GM21717 (cell line): ENCODE data around the gene RELA.
A peak's percentile ranks its signal among the peaks of the same experiment; 100 is the strongest.
"Not testable (repeated sequence)": the region's sequence is repeated elsewhere in the genome, so short reads cannot be mapped to it uniquely, and the experiment has no call there.

Experiments used
- ATAC-seq: cut with Tn5 transposase; IDR thresholded peaks from one replicate; pipeline ENCODE4 v1.9.1; 2021; ENCODE audit warnings: mild to moderate bottlenecking, moderate library complexity; ENCODE audit not compliant: unreplicated experiment

RELA gene

DNA sequence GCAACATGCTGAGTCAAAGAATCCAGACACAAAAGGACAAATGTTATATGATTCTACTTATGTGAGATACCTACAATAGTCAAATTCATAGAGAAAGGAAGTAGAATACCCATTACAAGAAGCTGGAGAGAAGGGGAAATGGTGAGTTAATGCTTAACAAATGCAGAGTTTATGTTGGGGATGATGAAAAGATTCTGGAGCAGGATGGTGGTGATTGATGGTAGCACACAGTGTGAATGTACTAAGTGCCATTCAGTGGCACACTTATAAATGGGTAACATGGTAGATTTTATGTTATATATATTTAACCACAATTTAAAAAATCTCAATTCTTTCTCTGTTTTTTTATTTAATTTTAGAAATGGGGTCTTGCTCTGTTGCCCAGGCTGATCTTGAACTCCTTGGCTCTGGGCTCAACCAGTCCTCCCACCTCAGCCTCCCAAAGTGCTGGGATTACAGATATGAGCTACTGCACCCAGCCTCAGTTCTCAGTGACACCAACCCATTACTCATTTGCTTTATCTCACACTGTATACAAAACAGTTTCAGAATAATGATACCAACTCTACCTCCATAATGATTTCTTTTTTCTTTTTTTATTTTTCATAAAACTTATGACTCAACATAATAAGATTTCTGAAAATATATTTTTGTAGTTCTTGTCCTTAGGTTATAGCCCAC, 9.6 kb upstream of the RELA start:
- ATAC-seq, result no peak

DNA sequence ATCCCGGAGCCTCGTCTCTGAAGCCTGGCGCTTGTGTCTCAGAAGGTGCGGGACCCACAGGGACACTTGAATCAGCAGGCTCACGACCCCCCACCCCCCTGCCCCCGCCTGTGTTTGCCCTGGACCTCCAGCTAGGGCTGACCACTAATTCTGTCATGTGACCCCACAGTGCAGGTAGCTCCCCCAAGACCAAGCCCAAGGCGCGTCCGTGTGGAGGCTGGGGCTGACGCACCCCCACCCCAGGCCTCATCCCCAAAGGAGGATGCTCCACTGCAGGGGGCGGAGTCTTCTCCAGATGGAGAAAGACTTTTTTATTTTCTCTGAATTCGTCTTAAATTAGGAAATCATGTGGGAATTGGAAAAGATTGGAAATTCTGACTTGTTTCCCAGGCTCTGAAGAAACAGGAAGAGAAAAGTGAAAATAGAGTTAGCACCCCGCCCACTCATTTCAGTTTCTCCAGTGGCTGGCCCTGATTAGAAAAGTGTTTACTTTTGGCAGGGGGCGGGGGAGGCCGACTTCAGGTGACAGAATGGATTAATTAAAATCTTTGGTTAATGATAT, 1.0 kb upstream of the RELA start:
- ATAC-seq, result peak; percentile 13

DNA sequence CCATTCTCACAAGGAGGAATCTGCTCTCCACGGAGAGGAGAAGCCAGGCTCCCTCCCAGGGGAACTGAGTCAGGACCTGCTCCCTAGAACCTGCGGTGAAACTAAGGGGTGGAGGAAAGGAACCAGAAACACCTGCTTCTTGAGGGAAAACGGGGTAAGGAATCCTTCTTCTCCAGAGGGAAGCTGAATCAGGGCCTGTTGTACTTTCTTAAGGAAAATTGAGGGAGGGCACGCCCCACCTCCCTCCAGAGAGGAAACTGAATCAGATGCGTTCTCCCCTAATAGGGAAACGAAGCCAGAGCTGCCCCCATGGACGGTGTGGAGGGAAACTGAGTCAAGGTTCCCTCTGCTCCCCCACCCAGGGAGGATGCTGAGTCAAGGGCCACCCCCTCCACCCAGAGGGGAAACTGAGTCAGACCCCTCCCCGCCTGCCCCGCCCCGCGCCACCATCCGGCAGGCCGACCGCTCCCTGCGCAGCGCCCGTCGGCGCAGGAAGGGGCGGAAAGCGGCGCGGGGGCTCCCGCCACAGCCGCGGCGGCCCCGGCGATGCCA, 393 bp downstream of the RELA start:
- ATAC-seq, result peak; percentile 4

DNA sequence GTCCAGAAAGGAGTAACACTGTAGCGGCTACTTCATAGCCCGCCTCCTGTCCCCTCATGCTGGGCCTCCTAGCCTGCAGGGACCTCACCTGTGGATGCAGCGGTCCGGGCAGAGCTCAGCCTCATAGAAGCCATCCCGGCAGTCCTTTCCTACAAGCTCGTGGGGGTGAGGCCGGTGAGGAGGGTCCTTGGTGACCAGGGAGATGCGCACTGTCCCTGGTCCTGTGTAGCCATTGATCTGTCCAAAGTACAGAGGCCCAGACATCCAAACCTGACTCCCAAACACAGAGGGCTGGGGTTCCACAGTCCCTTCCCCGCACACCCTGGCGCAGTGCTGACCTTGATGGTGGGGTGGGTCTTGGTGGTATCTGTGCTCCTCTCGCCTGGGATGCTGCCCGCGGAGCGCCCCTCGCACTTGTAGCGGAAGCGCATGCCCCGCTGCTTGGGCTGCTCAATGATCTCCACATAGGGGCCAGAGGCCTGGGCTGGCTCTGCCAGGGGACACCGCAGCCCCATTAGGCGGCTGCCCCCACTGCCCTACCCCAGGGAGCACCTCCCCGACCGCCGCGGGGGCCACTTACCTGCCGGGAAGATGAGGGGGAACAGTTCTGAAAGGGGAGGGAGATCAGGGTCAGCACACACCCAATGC, 993 bp downstream of the RELA start:
- no peak for ATAC-seq

DNA sequence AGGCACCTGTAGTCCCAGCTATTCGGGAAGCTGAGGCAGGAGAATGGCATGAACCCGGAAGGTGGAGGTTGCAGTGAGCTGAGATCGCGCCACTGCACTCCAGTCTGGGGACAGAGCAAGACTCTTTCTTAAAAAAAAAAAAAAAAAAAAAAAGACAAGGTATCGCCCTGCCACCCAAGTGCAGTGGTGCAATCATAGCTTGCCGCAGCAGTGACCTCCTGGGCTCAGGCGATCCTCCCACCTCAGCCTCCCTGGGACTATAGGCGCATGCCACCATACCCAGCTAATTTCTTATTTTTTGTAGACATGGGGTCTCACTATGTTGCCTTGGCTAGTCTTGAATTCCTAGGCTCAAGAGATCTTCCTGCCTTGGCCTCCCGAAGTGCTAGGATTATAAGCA, 1.8 kb downstream of the RELA start:
- ATAC-seq, result not testable (repeated sequence)

DNA sequence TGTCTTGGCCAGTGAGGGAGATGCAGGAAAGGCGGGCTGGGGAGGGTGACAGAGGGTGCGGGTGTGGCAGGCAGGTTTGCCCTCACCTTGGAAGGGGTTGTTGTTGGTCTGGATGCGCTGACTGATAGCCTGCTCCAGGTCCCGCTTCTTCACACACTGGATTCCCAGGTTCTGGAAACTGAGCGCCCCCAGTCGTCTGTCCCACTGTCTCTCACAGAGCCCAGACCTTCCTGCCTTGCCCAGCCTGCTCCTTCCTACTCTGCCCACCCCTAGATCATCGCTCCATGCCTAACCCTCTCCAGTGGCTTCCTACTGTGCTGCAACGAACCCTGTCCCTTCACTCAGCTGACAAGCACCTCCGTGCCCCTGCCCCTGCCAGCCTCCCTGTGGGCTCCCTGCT, 2.7 kb downstream of the RELA start:
- no peak for ATAC-seq

DNA sequence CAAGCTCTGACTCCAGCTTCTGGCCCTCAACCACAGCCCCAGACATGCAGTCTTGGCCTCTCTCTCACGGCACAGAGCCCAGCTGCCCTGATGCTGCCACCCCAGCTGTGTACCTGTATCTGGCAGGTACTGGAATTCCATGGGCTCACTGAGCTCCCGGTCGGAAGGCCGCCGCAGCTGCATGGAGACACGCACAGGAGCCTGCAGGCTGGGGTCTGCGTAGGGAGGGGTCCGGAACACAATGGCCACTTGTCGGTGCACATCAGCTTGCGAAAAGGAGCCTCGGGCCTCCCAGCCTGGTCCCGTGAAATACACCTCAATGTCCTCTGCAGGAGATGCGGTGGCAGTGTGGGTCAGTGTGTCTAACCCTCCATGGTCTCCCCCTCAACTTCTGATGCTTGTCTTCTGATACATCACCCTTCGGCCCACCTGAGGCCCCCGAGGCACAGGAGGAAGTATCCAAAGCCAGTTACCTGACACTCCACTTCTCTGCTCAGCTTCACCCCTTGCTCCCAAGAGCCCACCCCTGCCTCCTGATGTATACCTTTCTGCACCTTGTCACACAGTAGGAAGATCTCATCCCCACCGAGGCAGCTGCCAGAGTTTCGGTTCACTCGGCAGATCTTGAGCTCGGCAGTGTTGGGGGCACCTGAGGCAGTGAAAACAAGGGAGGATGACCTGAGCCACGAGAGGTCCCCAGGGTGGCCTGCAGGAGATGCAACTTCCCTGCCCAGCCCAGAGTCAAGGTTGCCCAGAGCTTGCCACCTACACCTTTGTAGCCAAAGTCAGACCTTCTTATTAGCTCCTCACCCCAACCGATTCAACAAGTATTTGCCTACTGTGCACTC, 4.3 kb downstream of the RELA start:
- ATAC-seq, result no peak

DNA sequence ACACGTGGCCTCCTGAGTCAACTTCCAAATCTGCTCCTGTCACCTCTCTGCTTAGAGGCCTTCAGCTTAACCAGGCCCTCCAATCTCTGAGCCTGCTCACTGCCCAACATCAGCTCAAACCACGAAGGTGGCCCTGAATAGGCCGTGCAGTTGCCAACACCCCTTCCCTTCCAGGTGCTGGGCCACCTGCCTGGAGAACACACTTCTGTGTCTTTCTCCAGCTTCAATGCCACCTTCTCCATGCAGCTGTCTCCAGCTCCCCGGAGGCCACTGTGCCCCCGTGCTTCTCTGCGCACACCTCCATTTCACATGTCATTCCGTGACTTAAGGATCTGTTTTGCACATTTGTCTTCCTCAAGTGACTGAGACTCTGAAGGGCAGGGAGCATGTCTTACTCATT, 5.3 kb downstream of the RELA start:
- ATAC-seq, result no peak

DNA sequence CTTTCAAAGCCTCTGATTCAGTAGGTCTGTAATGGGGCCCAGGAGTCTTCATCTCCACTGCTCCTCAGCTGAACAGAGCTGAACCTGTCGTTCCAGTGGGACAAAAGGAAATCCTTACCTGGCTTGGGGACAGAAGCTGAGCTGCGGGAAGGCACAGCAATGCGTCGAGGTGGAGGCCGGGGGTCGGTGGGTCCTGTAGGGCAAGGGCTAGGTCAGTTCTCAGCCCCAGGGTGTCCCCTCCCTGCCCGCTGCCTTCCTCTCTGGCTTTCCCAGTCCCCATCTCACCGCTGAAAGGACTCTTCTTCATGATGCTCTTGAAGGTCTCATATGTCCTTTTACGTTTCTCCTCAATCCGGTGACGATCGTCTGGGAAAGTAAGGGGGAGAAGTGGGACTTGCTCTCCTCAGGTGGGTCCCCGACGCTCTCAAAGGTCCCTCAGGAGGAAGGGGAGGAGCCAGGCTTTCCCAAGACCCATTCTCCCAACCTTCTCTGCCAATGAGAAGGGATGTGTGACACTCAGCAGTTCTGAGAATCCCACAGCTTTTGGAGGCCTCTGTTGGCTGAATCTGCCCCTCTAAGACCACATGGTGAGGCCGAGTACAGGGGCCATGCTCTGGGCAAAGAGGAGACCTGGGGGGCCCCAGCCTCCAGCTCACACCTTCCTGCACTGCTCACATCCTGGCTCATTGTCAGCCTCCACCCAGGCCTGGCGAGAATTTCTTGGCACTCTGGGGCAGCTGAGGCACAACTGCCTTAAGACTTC, 7.0 kb downstream of the RELA start:
- ATAC-seq, result no peak

DNA sequence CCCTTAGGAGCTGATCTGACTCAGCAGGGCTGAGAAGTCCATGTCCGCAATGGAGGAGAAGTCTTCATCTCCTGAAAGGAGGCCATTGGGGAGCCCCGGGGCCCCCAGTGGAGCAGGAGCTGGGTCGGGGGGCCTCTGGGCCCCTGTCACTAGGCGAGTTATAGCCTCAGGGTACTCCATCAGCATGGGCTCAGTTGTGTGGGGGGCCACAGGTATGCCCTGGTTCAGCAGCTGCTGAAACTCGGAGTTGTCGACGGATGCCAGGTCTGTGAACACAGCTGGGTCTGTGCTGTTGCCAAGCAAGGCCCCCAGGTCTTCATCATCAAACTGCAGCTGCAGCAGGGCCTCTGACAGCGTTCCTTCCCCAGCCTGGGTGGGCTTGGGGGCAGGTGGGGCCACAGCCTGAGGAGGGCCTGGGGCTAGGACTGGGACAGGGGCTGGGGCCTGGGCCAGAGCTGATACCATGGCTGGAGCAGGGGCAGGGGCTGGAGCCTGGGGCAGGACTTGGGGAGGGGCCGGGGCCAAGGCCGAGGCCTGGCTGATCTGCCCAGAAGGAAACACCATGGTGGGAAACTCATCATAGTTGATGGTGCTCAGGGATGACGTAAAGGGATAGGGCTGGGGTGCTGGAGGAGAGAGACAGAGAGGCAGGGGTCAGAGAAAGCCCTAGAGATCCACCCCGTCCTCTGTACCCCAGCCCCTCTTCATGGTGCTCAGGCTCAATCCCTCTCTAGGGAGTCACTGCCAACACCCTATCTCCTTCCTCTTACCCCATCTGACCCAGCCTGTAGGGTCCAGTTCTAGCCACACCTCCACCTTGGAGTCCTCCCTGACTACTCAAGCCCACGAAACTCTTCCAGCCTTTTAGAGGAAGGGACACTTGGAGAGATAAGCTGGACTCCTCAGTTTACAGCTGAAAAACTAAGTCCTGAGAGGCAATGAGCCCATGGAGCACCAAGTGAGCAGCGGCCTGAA, 8.1 kb downstream of the RELA start:
- no peak for ATAC-seq

DNA sequence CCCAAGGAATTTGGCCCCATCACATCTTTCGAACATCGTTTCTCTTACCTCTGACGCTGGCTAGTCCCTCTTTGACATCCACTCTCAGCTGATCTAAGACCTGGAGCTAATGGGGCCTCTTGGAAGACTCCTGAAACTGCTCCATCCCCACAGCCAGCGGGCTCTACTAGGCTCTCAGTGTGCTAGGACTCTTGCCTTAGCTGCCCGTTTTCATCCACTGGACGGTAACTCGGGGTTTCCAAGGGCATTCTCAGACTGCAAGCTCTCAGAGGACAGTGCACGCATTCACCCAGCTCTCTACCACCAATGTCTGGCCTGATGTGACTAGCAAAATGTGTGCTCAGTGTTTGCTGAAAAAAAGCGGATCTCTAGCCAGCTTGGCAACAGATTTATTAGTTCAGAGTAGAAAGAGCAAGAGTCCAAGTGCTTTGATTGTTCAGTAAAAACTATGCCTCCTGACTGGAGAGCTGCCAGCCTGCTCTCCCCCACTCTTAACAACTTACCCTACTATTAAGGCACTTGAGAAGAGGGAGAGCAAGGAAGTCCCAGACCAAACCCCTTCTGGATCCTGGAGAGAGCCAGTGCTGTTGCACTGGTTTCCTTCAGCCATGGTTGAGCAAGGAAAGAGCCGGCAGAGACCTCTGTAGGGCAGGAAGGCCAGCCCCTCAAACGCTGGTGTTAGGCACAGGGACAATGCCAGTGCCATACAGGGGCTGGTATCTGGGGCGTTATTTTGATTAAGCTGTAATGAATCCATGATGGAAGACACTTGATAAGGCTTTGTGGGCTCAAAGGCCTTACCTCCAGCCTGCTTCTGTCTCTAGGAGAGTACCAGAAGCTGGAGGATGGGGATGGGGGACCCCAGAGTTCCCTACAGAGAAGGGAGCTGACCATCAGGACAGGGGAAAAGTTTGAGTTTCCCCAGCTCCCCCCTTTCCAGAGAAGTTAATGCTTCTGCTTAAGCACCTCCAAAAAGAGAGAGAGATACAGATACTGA, 9.2 kb downstream of the RELA start:
- ATAC-seq, result no peak

DNA sequence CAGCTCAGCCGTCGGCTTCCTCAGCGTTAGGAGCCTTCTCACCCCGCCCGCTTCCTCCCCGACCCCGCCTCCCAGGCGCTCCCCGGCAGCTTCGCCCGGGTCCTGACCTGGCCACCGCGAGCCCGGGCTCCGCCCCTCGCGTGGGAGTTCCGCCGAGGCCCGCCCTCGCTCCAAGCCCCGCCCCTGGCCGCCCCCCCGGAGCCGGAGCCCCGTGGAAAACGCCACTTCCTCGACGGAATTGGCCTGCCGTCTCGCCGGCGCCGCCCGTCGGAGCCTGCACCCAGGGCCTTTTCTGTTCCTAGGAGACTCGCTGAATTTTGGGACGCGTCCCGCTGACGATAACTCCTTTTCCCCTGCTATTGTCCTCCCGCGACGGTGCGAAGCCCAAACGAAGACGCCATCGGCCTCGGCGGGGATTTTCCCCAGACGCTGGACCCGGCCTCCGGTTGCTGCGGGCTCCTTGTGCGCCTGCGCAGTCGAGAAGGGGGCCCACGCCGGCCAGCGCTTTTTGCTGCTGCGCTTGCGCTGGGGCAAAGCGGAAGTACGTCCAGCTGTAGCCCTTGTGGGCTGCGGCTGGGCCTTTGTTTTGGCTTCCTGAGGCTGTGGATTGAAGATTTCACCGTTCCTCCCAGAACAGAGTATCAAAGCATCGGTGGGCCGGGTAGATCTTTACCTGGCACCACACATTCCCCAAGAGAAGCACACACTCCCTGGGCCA, 10.0 kb downstream of the RELA start:
- ATAC-seq, result peak; percentile 44

DNA sequence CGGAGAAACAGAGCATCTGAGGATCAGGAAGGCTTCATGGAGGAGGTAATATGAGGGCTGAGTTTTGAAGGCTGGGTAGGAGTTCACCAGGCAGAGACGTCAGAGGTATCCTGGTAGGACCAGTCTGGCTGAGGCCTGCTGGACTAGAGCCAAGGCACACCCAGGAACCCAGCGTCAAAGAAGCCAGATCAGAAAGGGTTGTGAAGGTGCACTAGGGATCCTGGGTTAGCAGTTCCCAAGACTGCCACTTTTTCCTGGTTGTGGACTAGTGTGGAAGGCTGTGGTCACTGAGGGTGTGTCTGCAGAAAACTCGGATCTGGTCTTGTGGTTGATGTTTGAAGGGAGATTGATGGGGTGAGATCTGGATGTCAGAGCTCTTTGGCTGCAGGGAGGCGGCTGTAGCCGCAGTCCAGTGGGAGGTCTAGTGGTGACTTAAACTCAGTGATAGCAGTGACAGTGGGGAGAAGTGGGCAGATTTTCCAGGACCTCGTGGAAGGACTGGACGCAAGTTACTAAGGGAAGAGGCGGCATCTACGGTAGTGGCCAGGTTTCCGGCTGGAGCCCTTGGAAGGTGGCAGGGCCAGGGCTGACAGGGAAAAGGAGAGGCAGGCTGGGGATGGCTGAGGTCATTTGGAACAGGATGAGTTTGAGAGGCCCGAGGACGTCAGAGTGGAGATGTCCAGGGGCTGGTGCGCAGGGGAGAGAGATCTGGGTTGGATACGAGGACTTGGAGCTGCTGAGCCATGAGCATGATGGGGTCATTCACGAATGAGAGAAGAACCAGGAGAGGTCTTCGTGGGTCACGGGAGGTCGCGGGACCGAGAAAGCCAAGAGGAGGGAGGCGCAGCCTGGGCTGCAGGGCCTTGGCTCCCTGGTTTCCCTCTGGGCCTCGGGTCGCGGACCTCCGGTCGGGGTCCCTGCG, 10.9 kb downstream of the RELA start:
- ATAC-seq, result no peak

DNA sequence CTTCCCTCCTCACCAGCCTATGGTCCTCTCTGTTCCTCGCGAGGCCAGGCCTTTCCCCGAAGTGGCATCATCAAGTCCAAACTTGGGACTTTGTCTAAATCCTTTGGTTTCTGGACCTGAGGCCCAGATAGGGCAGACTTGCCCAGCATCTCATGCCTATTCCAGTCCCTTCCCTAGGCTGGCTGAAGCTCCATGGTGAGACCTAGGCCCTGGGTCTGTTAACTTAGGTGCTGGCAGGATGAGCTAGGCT, 11.5 kb downstream of the RELA start:
- ATAC-seq, result no peak

DNA sequence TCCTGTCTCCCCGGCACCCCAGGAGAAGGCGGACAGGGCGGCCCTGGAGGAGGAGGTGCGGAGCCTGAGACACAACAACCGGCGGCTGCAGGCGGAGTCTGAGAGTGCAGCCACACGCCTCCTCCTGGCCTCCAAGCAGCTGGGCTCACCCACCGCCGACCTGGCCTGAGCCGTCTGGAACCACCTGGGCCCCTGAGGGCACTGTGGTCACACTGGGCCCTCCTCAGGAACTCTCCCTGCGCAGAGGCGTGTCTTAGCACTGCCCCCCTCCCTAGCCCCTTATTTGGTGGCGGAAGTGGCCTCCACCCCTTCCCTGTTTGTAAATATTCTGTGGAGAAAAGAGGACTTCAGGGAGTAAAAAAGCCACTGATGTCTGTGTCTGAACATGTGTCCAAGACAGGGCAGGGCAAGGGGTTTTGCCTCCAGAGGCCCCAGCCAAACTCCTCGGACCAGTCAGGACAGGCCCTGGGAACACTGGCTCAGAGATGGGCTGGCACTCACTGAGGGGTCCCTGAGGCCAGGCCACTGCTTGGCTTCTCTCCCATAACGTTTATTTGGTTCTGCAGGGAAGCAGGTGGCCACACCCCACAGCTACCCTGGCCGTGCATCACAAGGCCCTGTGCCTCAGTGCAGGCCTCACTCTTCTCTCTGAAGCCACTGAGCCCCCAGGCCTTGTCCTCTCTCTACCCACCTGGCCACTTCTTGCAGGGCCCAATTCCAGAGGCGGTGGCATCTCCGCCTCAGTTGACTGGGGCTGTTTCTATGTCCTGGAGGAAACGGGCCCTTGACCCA, 12.0 kb downstream of the RELA start:
- ATAC-seq, result no peak
